Stimulated activated CD4-positive, alpha-beta T cell treated with anti-CD3 and anti-CD28 coated beads, Interleukin-15, amount 100 ng/mL, for 1 hour (primary cell): ENCODE data around the gene TOM1.

ENCODE experiments used
- DNase-seq, 2 donors: peaks; one replicate each; pipeline ENCODE4 v3.0.0-alpha.2; 2020; ENCODE audit warnings: low read depth in 1 of 2, low spot score in 1 of 2

TOM1 gene

DNA sequence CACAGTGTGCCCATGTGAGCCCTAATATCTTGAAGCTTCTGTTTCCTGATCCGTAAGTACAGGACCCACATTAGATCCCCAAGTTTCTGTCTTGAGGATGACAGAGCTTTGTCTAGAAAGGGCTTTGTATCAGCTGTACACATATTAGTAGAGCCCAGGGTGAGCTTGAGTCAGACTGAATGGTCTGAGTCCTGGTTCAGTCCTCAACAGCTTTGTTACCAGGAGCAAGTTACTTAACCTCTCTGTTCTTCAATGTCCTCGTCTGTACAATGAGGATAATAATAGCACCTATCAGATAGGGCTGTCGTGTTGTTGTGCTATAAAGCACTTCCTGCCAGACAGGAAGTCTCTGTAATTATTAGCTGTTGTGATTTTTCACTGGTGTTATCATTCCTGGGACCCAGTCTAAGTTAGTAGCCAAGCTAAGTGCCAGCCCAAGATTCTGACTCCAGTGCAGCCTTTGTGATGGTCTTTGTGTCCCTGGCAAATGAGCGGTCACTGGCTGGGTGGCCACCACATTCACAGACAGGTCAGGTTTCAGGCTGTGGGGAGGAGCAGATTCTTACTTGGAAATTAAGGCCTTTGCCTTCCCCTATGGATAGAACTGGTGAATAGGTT, 6.8 kb downstream of the TOM1 start:
- DNase-seq, result no peak

DNA sequence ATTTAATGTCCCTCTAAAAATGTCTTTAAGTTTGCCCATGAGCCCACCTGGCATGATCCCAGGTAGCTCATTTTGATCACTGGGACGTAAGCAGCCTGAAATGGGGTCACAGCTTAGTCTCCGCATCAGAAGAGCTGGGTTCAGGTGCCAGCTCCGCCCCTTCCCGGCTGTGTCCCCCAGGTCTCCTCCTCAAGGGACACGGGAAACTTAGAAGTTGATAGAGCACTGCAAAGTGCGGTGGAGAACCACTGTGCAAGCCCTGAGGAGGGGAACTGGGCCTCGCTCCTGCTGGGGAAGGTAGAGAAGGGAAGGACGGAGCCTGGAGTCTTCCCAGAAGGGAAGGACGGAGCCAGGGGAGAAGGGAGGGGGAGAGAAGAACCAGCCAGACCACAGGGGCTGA, 7.7 kb downstream of the TOM1 start:
- no peak for DNase-seq

DNA sequence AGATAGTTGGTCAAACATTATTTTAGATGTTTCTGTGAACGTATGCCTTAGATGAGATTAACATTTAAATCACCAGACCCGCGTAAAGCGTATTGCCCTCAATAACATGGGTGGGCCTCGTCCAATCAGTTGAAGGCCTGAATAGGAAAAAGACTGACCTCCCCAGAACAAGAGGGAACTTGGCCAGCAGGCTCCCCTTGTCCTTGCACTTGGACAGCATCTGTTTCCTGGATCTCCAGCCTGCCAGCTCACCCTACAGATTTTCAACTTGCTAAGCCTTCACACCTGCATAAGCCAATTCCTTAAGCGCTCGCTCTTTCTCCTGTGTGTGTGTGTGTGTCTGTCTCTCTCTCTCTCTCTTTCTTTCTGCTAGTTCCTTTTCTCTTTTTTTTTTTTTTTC, 8.2 kb downstream of the TOM1 start:
- DNase-seq, result no peak

DNA sequence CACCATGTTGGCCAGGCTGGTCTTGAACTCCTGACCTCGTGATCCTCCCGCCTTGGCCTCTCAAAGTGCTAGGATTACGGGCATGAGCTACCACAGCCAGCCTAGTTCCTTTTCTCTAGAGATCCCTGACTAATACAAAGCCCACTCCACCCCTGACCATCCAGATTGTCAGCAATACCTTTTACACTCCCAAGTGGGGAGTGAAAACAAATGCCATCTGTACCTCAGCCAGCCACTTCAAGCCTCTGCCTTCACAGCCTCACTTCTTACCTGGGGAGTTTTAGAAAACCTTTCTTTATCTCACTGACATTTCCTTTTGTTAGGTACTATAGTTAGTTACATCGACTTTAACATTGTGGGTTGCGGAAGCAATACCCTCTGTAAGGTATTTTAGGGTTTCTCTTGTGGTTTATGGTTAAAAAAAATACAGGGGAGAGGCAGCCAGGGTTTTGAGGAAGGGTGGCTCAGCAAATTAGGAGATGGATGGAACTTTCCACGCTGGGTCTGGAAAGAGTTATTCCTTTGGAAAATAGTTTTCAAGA, 8.9 kb downstream of the TOM1 start:
- no peak for DNase-seq

DNA sequence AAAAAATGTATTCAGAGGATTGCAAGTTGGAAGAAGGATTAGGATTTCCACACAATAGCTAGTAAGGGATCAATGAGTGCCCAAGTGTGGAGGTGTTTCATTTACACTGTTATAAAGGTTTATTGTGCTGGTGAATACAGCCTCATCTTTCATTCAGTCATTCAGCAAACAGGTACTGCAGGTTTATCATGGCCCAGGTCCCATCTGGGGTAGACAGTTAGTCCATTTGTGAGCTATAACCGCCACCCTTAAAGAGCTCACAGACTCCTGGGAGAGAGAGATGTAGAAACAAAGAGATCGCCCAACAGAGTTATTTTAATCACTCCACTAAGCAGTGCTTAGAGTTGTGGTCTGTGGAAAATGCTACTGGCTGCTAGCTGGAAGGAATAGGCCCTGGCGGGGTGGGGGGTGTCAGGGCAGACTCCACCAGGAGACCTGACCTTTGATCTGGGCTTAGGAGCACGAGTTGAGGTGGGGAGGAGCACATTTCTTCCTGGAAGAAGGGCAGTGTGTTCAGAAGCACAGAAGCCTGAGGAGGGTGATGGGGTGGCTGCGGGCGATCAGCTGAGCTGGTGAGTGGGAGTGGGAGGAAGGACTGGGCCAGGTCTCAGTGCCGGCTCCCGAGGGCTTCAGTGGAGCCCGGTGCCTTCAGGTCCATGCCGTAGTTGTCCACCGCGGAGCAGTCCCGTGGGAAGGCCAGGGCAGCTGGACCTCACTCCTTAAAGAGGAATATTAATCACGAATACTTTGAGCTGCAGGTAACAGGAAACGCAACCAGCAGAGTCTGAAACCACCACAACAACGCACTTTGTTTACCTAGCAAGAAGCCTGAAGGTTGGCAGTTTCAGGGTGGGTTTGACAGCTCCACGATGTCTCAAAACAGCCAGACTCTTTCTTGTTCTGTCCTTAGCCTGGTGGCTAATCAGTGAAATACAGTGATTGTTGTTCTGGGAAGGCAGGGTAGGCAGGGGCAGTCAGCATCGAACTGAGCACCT, 11.2 kb downstream of the TOM1 start:
- no peak for DNase-seq

DNA sequence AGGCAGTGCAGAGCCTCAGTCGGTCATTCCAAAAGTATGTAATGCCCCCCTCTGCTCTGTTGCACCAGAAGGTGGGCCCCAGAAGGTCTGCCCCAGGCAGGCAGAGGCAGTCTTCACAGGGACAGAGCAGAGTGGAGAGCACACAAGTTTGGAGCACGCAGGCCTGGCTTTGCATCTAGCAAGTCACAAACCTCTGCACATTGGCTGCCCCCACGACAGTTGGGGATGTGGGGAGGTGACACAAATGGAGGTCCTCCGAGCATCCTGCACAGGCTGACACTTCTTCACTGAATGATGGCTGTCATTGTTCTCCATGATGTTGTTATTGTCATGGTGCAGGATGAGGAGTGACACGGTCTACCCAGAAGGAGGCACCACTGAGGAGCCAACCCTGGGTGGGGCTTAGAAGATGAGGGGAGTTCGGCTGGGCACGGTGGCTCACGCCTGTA, 11.9 kb downstream of the TOM1 start:
- DNase-seq, result no peak

DNA sequence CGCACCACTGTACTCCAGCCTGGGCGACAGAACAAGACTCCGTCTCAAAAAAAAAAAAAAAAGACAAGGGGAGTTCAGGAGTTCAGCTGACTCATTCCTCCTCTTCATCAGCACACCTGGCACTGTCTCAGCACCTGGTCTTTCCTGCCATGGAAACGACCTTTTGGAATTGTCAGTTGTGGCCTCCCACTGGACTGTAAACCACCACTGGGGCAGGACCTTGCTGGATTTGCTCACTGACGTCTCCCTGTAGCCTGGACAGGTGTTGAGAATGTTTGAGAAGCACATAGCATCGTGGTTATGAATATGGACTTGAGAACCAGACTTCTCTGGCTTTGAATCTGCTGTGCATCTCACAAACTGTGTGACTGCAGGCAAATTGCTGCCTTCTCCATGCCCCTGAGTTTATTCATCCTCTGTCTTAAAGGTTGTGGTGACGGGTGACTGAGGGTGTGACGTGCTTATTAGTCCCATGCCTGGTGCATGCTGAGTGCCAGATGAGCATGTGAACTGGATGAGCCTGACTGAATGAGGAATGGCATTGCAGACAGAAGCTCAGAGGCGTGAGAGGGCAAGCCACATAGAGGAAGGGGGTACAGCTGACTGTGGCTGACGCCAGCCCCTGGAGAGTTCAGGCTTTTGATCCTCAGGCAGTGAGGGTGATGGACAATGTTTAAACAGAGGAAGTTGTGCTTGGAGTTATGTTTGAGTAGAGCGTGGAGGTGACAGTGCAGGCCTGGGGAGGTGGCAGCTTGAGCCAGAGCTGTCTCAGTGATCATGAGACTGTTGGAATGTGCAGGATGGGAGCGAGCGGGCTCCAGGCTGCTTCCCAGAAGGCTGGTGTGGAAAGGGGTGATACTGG, 12.7 kb downstream of the TOM1 start:
- DNase-seq, result no peak

DNA sequence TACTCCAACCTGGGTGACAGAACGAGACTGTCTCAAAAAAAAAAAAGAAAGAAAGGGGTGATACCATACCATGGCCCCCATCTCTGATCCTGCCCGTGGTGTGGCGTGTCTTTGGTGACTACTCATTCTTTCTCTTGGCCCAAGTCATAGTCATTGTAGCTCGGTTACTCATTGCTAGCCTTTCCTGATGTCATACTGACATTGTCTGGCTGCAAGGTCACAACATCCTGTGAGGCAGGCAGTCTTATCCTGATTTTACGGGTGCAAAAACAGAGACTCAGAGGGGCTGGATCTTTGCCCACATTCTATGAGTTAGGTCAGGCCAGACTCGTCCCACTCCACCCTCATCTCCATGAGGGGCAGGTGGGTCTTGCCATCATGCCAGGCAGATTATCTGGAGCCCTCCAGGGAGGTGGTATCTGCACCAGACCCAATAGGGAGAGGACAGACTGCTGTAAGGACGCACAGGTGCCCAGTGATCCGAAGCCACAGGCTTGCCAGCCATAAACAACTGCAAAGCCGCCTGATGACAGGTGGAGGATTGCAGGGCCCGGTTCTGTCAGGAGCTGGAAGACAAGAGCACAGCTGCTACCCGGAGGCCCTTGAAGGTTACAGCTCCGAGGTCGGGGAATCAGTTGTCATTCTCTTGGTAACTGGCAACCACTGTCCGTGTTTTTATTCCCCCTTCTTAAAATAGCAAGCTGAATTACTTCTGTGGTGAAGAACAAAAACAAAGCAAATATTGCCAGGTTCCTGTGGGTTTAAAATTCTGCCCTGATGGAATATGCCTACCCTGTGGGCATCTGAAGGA, 13.8 kb downstream of the TOM1 start:
- DNase-seq, result no peak

DNA sequence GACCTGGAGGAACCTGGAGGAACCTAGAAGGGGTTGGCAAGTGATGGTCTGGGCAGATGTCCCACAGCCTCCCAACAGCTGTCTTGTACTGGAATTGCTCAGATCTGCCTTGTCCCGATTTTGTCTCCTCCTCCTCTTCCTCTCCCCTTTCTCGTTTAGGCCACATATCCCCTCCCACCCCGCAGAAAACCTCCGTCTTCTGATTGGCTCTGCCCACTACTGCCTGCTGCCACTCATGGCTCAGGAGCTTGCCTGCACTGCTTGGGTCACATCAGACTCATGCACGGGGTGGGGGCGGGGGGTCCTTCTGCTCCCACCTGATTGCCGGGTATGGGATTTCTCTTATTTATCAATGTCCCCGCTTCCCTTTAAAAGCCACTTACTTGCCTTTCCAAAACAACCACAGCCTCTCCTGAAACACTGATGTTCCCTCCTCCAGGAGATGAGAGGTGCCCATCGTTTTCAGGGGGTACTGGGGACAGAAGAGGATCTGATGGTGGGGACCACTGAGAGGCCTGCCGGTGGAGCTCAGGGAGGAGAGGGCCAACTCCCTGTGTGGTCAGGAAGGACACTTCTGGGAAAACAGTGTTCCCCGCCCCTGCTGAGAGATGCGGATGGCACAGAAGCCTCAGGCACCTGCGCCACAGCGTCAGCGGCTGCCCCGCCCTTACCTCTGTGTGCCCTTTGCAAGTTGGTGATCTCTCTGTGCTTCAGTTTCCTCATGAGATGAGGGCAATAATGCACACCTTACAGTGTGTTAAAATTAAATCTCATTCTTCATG, 14.7 kb downstream of the TOM1 start:
- DNase-seq, result no peak

DNA sequence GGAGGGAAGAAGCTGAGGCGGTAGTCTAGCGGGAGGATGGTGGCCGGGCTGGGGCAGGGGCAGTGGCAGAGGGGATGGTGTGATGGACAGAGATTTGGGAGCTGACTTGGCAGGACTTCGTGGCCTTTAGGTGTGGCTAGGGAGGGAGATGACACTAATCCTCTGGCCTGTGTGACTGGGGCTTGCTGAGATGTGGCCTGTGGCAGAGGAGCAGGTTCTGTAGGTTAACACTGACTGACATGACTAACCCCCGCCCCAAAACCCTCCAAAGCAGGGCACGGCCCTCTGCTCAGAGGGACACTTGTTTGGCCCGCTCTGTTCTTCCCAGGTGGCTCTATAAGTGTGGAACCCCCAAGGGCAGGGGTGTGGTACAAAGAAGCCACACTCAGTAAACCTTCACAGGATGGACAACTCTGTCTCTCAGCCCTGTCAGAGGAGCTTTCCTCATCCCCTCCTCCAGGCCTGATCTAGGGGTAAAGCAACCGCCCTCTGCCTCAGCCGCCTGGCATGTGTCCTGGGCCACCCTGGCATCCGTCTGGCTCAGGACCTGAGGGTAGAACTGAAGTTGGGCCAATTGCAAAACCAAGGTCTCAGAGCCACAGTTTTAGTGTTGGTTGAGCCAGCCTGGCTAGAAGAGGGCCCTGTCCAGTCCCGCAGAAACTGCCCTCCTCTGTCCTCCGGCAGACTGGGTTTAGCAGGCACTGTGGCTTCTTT, 15.6 kb downstream of the TOM1 start:
- no peak for DNase-seq

DNA sequence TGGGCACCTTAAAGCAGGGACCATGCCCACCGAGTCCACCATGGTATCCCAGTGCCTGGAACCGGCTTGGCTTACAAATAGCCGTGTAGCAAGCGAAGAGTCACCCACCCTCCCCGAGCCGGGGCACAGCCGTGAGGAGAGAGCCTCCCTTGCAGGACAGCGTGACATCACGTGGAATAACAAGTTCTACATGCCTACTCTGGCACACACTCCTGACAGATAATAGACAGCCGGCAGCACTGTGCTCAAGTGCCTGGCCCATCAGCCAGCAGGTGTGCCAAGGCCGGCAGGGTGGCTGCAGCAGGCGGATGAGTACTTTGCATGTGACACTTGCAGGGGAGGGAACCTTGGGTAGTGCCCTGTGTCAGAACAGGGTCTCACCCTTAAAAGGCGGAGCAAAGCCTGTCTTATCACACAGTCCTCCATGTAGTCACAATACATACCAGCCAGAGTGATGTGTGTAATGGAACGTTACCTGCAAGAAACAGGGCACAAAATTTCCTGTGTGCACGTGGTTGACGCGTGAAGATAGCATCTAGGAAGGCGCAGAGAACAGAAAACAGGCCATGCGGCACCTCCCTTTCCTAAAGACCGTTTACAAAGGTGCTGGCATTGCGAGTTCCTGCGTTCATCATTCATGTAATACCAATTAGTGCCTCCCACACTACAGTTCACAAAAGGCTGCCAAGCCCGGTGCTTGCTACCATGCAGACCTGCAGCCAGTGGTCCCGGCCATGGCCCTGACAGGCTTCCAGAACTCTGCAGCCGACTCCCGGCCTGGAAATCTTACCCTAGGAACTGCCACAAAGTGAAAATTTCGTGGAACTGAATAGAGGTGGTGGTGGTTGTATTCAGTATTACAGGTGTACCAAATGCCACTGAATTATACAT, 16.4 kb downstream of the TOM1 start:
- DNase-seq, result no peak

DNA sequence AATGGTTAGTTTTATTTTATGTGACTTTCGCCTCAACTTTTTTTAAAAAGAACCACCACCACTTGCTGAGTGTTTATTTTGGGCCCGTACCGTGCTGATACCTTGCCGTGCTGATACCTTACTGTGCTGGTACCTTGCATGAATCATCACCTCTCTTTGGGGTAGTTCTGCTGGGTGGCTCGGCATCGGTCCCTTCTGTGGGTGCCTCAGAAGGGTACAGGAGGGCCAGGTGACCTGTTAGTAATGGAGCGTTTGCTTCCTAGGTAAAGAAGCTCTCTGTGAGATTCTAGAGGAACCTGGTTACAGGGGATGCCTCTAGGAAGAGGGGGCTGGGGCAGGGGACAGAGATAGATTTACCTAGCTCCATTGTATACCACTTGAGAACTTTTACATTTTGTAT, 17.1 kb downstream of the TOM1 start:
- no peak for DNase-seq

DNA sequence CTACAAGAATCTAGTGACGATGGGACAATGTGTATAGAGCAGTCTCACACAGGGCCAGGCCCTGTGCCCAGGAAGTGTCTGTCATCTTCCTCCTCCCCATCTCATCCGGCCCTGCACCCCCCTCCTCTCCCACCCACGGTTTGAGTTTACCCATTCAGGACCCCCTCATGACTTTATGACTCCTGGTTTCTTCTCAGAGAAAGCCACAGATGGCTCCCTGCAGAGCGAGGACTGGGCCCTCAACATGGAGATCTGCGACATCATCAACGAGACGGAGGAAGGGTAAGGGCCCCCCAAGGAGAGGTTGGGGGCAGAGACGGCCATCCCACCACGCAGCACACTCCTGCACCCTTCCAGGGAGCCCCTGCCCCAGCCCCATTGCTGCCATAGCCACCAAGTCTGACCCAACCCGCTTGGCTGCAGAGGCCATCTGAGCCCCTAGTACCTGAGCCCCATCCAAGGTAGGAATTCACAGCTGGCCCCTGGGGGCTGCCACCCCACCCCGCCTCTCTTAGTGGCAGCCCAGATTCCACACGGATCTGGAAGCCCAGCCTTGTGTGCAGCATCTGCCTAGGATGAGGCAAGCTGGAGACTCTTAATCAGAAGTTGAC, 18.1 kb downstream of the TOM1 start:
- no peak for DNase-seq

DNA sequence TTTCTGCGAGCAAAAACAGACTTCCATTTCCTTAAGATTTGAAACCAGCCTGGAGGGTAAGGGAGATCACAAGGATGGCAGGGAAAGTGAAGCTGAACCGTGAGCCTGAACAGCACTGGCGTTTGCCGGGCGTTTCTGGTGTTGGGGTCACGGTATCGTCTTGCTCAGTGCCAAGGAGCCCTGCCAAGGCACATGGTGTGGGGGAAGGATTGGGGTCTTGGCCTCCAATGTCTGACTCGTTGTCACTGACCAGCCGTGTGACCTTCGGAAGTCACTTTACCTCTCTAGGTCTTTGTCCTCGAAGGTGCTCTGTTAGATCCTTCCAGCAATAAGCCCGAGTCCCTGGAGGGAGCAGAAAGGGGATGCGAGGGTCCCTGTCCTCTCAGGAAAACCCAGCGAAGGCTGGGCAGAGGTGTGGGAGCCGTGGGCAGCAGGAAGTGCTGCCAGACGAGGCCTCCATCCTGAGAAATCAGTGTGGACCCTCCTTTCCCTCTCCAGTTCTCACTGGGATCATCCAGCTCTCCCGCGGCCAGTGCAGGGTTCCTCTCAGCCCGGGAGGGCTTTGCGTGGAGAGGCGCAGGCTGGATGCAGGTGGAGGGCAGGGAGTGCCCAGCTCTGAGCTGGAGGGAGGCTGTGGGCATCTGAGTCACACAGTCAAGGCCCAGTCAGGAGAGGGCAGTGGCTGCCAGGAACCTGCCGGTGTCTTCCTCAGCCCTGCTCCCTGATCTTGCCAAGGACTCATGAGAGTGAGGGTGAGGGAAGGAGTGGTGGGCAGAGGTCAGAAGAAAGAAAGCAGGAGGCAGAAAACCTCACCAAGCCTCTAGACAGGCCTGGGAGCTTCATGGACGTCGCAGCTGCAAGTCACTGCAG, 18.9 kb downstream of the TOM1 start:
- no peak for DNase-seq

DNA sequence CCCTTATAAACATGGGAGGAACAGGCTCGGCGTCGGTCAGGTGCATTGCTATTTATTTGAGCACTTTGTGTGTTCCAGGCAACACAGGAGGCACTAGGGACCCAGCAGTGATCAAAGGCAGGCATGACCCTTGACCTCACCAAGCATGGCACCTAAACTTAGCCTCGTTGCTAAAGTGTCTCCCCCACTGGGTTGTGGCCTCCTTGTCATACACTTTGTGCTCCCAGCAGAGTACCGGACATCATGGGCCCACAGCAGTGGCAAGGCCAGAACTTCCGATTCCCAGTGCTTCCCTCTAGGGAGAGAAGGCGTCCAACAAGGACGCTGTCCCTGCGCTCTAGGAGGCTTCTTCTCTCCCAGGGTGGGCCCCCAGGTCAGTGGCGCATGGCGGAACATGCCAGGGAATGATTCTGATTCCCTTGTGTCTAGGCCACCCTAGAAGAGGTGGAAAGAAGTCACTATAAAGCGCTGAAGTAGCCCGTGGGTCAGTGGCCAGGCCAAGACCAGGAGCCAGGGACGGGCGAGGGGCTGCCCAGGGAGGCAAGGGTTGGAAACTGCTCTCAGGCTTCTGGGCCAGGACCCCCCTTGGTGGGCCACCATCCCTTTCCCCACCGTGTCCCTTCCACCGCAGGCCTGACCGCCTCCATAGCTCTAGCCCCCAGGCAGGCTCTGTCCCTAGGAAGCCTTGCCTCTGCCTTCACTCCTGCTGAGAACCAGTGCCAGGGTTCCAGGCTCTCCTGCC, 19.7 kb downstream of the TOM1 start:
- no peak for DNase-seq

DNA sequence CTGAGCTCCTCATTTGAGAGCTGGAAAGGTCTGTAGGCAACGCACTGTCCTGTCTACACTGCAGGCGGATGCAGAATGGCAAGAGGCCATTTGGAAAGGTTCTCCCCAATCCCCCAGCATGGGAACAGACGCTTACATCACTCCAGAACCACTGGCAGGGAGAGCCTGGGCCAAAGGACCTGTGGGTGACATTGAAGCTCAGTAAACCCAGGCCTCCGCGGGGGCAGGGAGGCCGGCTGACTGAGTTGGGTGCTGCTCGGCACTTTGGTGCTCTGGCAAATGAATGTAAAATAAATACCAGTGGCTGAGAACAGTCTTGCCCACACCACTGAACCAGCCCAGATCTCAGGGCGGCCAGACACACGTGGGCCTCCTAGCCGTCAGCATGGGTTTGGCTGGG, 22.4 kb downstream of the TOM1 start:
- DNase-seq, result no peak
